ENCODE results near the gene TBL1XR1. TPM values are rescaled to one million over a fixed set of nuclear protein-coding genes. Genes with fewer than 3 reads are reported as not detected.

The TBL1XR1 gene
- total RNA-seq, 1 donor from 2014 or later: 102 TPM

DNA sequence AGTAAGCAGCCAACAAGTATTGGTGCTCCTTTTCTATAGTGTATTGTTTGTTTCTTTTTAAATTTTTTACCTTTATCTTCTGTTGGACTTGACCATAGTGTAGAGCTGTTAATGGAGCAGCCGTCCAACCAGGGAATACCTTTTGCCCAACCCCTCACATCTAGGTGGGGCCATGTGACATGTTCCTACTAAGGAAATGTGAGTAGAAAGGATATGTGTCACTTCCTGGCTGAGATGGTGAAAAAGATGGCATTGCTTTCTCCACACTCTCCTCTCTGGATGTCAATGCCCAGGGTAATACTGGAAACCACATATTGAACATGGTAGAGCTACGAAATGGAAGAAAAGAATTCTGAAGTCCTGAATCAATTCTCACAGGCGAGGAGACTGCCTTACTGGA lies 218.8 kb downstream of the TBL1XR1 start:
- H3K36me3 ChIP-seq: no peaks in the 10 kb centered on the region
- no peak for DNase-seq
- H3K4me1 ChIP-seq: no peaks in the 10 kb centered on the region
- TF ChIP-seq, protein P1, sequence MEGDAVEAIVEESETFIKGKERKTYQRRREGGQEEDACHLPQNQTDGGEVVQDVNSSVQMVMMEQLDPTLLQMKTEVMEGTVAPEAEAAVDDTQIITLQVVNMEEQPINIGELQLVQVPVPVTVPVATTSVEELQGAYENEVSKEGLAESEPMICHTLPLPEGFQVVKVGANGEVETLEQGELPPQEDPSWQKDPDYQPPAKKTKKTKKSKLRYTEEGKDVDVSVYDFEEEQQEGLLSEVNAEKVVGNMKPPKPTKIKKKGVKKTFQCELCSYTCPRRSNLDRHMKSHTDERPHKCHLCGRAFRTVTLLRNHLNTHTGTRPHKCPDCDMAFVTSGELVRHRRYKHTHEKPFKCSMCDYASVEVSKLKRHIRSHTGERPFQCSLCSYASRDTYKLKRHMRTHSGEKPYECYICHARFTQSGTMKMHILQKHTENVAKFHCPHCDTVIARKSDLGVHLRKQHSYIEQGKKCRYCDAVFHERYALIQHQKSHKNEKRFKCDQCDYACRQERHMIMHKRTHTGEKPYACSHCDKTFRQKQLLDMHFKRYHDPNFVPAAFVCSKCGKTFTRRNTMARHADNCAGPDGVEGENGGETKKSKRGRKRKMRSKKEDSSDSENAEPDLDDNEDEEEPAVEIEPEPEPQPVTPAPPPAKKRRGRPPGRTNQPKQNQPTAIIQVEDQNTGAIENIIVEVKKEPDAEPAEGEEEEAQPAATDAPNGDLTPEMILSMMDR (IDR thresholded peaks at IDR 0.05; ENCODE audit: borderline replicate concordance): no peak
- H3K9me3 ChIP-seq (replicated peaks): peaks cover 20% of the 10 kb centered on the region
- intact Hi-C loops (cut with micrococcal nuclease): no loop called here
- H3K27me3 ChIP-seq (ENCODE audit: low read depth): no peaks in the 10 kb centered on the region
- H3K27ac ChIP-seq (replicated peaks): no peak overlapping the region
- no peak overlapping the region for H3K4me3 ChIP-seq

DNA sequence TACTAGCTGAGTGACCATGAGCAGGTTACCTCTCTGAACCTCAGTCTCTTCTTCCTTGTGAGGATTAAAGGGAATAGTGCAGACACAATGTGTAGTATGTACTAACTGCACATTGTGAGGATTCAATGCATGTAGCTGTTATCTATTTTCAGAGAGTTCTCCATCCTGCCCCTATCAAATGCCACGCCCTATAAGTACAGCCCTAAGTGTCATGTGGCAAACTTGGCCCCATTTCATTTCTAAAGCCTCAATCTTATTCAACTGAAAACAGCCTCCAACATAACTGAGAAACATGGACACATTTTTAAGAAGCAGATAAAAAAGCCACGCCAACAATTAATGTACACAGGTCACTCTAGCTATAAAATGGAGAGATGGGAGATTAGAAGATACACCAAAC lies 220.0 kb downstream of the TBL1XR1 start:
- DNase-seq: no peak
- intact Hi-C loops (cut with micrococcal nuclease): no loop called here
- Histone ChIP-seq H3K4me1 (no peaks in the 10 kb centered on the region), H3K4me3 (no peak overlapping the region), H3K27me3 (ENCODE audit: low read depth) (no peaks in the 10 kb centered on the region), H3K9me3 (replicated peaks) (peaks cover 14% of the 10 kb centered on the region), H3K36me3 (no peaks in the 10 kb centered on the region), H3K27ac (replicated peaks) (no peak overlapping the region)
- TF ChIP-seq, protein P1 (IDR thresholded peaks at IDR 0.05; ENCODE audit: borderline replicate concordance): no peak

DNA sequence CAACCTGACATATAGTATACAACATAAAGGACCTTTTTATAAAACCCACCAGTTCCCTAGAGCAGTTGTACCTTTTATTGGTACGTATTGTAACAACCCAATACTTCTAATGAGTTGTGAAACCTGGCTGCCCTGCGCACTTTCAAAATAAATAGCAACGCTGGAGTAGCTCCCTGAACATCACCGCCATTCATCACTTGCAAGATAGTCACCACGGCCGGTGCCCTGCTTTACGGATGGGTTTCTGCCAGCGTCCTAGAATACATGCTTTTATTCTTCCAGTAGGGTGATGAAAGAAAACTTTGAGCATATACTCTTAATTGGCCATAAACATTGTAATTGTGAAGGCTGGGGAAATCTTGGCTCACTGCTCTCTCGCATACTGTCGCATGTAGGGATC lies 220.7 kb downstream of the TBL1XR1 start:
- Histone ChIP-seq H3K9me3 (replicated peaks) (peaks cover 6% of the 10 kb centered on the region), H3K27ac (replicated peaks) (no peak overlapping the region), H3K27me3 (ENCODE audit: low read depth) (no peaks in the 10 kb centered on the region), H3K4me1 (no peaks in the 10 kb centered on the region), H3K4me3 (no peak overlapping the region), H3K36me3 (no peaks in the 10 kb centered on the region)
- intact Hi-C loops (cut with micrococcal nuclease): no loop called here
- DNase-seq: no peak
- TF ChIP-seq, protein P1 (IDR thresholded peaks at IDR 0.05; ENCODE audit: borderline replicate concordance): no peak

DNA sequence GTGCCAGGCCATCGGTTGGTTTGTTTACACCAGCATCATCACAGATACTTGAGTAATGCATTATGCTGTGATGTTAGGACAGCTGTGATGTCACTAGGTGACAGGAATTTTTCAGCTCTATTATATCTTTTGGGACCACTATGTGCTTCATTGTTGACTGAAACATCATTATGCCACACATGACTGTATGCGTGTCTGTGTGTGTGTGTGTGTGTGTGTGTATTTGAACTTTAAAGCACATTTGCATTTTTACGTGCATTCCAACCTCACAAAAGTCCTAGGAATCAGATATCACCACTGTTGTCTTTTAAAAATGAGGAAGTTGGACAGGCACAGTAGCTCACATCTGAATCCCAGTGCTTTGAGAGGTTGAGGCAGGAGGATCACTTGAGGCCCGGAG lies 223.0 kb downstream of the TBL1XR1 start:
- H3K27me3 ChIP-seq (ENCODE audit: low read depth): no peaks in the 10 kb centered on the region
- H3K27ac ChIP-seq (replicated peaks): no peak overlapping the region
- no peaks in the 10 kb centered on the region for H3K36me3 ChIP-seq
- no peaks in the 10 kb centered on the region for H3K4me1 ChIP-seq
- TF ChIP-seq, protein P1 (IDR thresholded peaks at IDR 0.05; ENCODE audit: borderline replicate concordance): no peak
- no peak for DNase-seq
- intact Hi-C loops (cut with micrococcal nuclease): no loop called here
- no peak overlapping the region for H3K4me3 ChIP-seq
- H3K9me3 ChIP-seq (replicated peaks): no peaks in the 10 kb centered on the region

DNA sequence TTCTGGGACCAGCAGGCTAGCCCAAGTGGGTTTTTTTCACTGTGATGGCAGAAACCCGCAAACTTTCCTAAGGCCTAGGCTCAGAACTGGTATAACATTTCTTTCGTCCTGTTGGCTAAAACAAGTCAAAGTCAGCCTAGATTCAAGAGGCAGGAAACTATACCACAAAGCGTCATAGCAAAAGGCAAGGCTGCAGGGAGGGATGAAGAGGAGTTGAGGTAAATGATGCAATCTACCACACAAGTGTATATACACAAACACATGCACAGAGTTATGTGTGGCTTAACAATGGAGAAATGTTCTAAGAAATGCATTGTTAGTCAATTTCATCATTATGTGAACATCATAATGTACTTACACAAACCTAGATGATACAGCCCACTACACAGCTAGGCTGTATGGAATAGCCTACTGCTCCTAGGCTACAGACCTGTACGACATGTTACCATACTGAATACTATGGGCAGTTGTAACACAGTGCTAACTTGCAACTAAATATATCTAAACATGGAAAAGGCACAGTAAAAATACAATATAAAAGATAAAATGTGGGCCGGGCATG lies 225.6 kb downstream of the TBL1XR1 start:
- no peaks in the 10 kb centered on the region for H3K4me1 ChIP-seq
- no peak overlapping the region for H3K27ac ChIP-seq (replicated peaks)
- no peaks in the 10 kb centered on the region for H3K9me3 ChIP-seq (replicated peaks)
- H3K4me3 ChIP-seq: no peak overlapping the region
- intact Hi-C loops (cut with micrococcal nuclease): no loop called here
- no peaks in the 10 kb centered on the region for H3K27me3 ChIP-seq (ENCODE audit: low read depth)
- H3K36me3 ChIP-seq: no peaks in the 10 kb centered on the region
- no peak for DNase-seq
- TF ChIP-seq, protein P1 (IDR thresholded peaks at IDR 0.05; ENCODE audit: borderline replicate concordance): no peak

All from left ventricle myocardium inferior (tissue), 1 donor.